Measurements from ENCODE around the gene ABHD17A.

ABHD17A gene

DNA sequence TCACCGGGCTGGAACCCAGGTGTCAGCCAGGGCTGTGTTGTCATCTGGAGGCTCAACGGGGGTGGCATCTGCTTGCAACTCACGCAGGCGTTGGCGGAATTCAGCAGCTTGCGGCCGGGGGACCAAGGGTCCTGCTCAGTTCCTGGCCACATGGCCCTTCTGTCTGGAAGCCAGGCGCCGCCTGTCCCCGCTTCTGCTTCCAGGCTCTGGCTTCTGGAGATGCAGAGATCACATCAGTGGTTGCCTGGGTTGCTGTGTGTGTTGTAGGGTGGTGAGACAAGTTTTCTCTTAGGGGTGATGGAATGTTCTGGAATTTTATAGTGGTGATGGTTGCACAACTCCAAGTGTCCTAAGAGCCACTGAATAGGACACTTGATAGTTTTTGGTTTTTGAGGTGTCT is 24.9 kb upstream of the ABHD17A start:
- TF ChIP-seq, protein P1, sequence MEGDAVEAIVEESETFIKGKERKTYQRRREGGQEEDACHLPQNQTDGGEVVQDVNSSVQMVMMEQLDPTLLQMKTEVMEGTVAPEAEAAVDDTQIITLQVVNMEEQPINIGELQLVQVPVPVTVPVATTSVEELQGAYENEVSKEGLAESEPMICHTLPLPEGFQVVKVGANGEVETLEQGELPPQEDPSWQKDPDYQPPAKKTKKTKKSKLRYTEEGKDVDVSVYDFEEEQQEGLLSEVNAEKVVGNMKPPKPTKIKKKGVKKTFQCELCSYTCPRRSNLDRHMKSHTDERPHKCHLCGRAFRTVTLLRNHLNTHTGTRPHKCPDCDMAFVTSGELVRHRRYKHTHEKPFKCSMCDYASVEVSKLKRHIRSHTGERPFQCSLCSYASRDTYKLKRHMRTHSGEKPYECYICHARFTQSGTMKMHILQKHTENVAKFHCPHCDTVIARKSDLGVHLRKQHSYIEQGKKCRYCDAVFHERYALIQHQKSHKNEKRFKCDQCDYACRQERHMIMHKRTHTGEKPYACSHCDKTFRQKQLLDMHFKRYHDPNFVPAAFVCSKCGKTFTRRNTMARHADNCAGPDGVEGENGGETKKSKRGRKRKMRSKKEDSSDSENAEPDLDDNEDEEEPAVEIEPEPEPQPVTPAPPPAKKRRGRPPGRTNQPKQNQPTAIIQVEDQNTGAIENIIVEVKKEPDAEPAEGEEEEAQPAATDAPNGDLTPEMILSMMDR (IDR thresholded peaks at IDR 0.05; ENCODE audit: low read depth, low read length): no peak

DNA sequence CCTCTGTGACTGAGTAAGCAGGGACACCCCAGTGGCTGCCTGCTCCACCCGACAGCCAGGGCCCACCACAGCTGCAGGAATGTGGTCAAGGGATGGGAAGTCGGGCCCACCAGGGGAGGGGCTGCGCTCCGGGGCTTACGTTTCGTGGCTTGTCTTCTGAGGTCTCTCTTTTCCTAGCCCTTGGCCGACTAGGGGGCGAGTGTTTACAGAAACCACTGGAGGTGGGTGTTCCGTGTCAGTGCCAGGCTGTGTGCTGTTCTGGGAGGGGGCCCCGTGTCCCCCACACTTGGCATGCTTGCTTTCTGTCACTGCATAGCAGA is 24.4 kb upstream of the ABHD17A start:
- TF ChIP-seq, protein P1 (IDR thresholded peaks at IDR 0.05; ENCODE audit: low read depth, low read length): no peak
- DNase-seq (ENCODE audit: extremely low read depth, low read depth): no peak

More for the DNA sequence above, 24.9 kb upstream of the ABHD17A start:
- no peak for DNase-seq (ENCODE audit: extremely low read depth, low read depth)

DNA sequence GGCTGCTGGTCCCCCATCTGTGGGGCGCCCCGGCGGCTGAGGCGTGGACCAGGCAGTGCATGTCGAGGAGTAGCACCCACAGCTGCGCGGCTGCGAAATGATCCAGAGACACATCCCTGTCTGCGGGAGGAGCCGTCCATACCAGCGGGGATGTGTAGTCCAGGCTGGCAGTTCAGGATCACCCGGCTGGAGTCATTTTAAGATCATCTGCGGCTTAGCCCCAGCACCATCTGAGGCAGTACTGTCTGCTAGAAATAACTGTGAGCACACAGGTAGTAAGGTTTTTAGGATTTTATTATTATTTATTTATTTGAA is 23.0 kb upstream of the ABHD17A start:
- no peak for DNase-seq (ENCODE audit: extremely low read depth, low read depth)
- TF ChIP-seq, protein P1 (IDR thresholded peaks at IDR 0.05; ENCODE audit: low read depth, low read length): no peak

DNA sequence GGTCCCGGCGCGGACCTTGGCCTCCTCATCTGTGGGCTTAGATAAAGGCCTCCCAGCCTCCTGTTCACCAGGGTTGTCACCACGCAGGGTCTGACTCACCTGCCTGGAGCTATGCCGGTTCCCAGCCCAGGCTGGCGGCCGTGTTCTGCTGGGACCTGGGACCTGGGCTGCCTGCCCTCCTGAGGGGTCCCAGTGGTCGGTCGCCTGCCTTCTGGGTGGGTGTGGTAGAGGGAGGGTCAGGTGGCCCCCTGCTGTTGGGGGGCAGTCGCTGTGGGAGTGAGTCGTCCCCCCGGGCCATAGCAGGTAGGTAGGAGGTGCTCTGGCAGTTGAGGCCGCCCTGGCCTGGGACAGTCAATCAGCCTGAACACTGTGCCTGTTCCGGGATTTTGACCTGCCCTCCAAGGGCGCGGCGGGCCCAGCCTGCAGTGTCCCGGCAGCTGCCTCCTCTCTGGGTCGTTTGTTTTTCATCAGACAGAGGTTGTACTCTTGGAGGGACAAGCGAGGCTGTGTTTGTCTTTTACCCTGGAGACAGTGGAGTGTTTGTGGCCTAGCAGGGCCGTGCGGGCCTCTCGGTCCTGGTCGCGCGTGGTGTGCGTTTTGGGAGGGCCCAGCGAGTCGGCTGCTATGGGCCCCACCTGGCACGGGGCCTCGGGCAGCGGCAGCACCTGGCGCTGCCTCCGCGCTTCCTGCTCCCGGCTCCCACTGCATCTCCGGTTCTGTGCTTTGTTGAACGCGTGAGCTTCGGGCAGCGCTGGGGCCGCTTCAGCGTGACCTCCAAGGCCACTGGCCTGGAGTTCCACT is 22.5 kb upstream of the ABHD17A start:
- TF ChIP-seq, protein P1 (IDR thresholded peaks at IDR 0.05; ENCODE audit: low read depth, low read length): no peak
- DNase-seq (ENCODE audit: extremely low read depth, low read depth): no peak

DNA sequence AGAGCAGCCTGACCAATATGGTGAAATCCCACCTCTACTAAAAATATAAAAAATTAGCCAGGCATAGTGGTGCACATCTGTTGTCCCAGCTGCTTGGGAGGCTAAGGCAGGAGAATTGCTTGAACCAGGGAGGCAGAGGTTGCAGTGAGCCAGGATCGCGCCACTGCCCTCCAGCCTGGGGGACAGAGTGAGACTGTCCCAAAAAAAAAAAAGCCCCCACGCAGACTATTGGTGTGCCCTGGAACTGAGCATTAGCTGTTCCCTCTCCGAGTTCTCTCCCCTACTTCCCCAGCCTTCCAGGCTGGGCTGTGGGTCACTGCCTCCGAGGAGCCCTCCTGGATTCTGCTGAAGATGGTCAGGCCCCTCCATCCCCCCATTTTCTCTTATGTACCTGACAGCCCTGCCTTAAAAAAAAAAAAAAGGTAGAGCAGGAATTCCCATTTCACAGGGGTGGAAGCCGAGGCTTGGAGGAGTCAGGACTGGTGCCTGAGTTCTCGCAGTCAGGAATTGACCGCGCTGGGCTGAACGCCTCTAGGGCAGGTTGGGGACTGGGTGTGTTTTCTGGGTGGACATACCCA is 21.8 kb upstream of the ABHD17A start:
- DNase-seq (ENCODE audit: extremely low read depth, low read depth): no peak
- TF ChIP-seq, protein P1 (IDR thresholded peaks at IDR 0.05; ENCODE audit: low read depth, low read length): no peak

DNA sequence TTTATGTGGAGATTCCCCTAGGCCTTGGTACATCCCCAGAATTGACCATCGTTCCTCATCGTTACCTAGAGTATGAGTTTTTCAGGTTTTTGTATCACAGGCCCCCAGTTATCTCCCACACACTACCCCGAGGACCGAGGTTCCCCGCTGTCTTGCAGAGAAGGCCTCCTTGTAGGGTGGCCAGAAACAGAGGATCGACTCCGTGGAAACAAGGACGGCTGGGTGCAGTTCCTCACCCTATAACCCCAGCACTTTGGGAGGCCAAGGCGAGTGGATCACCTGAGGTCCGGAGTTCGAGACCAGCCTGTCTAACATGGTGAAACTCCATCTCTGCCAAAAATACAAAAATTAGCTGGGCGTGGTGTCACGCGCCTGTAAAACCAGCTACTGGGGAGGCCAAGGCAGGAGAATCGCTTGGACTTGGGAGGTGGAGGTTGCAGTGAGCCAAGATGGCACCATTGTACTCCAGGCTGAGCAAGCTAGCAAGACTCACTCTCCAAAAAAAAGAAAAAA is 20.6 kb upstream of the ABHD17A start:
- TF ChIP-seq, protein P1 (IDR thresholded peaks at IDR 0.05; ENCODE audit: low read depth, low read length): no peak
- DNase-seq (ENCODE audit: extremely low read depth, low read depth): no peak

DNA sequence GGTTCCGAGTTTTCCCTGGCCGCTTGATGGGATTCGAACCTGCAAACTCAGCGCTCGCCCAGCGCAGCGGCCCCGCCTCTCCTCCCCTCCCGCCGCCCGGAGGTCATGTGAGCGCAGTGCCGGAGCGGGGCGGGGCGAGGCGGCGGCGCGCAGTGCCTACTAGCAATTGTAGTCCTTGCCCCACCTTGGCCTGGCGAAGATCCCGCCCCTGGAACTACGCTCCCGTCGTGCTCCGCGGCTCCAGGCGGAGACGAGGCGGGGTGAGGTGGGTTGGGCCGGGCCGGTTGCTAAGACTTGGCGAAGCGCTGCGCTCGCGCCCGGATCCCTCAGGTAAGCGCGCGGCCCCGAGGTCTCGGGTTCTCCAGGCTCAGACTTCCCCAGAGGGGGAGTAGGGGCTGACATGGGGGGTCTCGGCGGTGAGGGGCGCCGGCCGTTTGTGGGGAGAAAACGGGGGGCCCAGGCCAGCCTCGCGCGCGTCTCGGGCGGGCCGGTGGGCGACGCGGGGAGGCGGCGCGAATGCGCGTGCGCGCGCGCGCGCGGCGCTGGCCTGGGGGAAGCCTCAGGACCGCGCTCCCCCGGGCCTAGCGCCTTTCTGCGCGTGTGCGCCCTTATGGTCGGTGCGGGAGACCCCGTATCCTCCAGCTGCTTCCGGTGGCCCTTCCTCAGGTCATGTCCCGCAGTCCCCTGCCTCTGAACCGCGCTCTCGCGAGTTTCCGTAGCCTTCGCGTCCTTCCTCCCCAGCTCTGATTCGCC is 20.0 kb upstream of the ABHD17A start, which contains the start of the genes ADAT3 and SCAMP4:
Gene ADAT3, plus strand, starts transcription at position 290 of the 753 bp plus-strand sequence. CDS start 6,649 bp downstream, outside the sequence.
Gene SCAMP4, plus strand, starts transcription at position 290 of the 753 bp plus-strand sequence. CDS start 9,621 bp downstream, outside the sequence.
- DNase-seq (ENCODE audit: extremely low read depth, low read depth): peak; percentile 98
- TF ChIP-seq, protein P1 (IDR thresholded peaks at IDR 0.05; ENCODE audit: low read depth, low read length): no peak

All from AG09319 (cell line).